BE2C (cell line): ENCODE results near the gene TTC38.

Experiments
- DNase-seq: peaks from one replicate; pipeline ENCODE4 v3.0.0-alpha.2; 2020
- H3K27me3 ChIP-seq: fragments of 250-450 bp; sonication (Bioruptor Pico); 2 replicates; pipeline ENCODE4 v1.5.1; 2020; ENCODE audit warnings: mild to moderate bottlenecking
- H3K36me3 ChIP-seq: fragments of 250-450 bp; sonication (Bioruptor Pico); 2 replicates; pipeline ENCODE4 v1.5.1; 2020; ENCODE audit warnings: mild to moderate bottlenecking
- H3K4me1 ChIP-seq: fragments of 250-450 bp; sonication (Bioruptor Pico); 2 replicates; pipeline ENCODE4 v1.5.1; 2020
- H3K4me3 ChIP-seq: 2 replicates; pipeline ENCODE4 v1.5.1; 2011; ENCODE audit warnings: low read depth, low read length
- H3K9me3 ChIP-seq: fragments of 250-450 bp; sonication (Bioruptor Pico); 2 replicates; pipeline ENCODE4 v1.5.1; 2020
- CTCF ChIP-seq: IDR thresholded peaks from 2 replicates; pipeline ENCODE4 v1.5.1; 2012; ENCODE audit warnings: mild to moderate bottlenecking, low read depth, low read length

Gene TTC38

GRCh38 chr22:46290843-46291785, 23.3 kb downstream of the TTC38 start:
- no peak for TF ChIP-seq CTCF
- Histone ChIP-seq H3K27me3 (no peaks in the 10 kb centered on the region), H3K4me1 (no peaks in the 10 kb centered on the region; the same call in 1 of the 2 replicates), H3K9me3 (no peaks in the 10 kb centered on the region), H3K36me3 (peaks cover 12% of the 10 kb centered on the region), H3K4me3 (no peak overlapping the region)
- no peak for DNase-seq

GRCh38 chr22:46292173-46292572, 24.4 kb downstream of the TTC38 start:
- H3K4me1 ChIP-seq: no peaks in the 10 kb centered on the region; the same call in 1 of the 2 replicates
- H3K36me3 ChIP-seq: peaks cover 10% of the 10 kb centered on the region

GRCh38 chr22:46292732-46293131, 24.9 kb downstream of the TTC38 start:
- H3K4me3 ChIP-seq: no peak overlapping the region
- H3K36me3 ChIP-seq: peaks cover 10% of the 10 kb centered on the region
- H3K4me1 ChIP-seq: no peaks in the 10 kb centered on the region; the same call in 1 of the 2 replicates
- H3K9me3 ChIP-seq: no peaks in the 10 kb centered on the region
- DNase-seq: no peak
- no peak for TF ChIP-seq CTCF
- no peaks in the 10 kb centered on the region for H3K27me3 ChIP-seq

More at GRCh38 chr22:46292173-46292572, 24.4 kb downstream of the TTC38 start:
- no peaks in the 10 kb centered on the region for H3K9me3 ChIP-seq
- DNase-seq: no peak
- H3K4me3 ChIP-seq: no peak overlapping the region
- TF ChIP-seq CTCF: no peak
- H3K27me3 ChIP-seq: no peaks in the 10 kb centered on the region

- no peak for DNase-seq
- Histone ChIP-seq H3K4me1 (no peaks in the 10 kb centered on the region; the same call in 1 of the 2 replicates), H3K9me3 (no peaks in the 10 kb centered on the region), H3K27me3 (no peaks in the 10 kb centered on the region), H3K36me3 (peaks cover 16% of the 10 kb centered on the region), H3K4me3 (no peak overlapping the region)
- TF ChIP-seq CTCF: no peak
Observed at GRCh38 chr22:46293577-46294260, 25.9 kb downstream of the TTC38 start.

- H3K36me3 ChIP-seq: peaks cover 24% of the 10 kb centered on the region
Observed at GRCh38 chr22:46294784-46295183, 27.0 kb downstream of the TTC38 start.

More at GRCh38 chr22:46294784-46295183, 27.0 kb downstream of the TTC38 start:
- Histone ChIP-seq H3K27me3 (no peaks in the 10 kb centered on the region), H3K4me3 (no peak overlapping the region), H3K4me1 (no peaks in the 10 kb centered on the region; the same call in 1 of the 2 replicates), H3K9me3 (no peaks in the 10 kb centered on the region)
- no peak for DNase-seq
- TF ChIP-seq CTCF: no peak
